ENCODE data around the gene TLE6.

TLE6 gene

GRCh38 chr19:2973229-2973628 lies 4.1 kb upstream of the TLE6 start:
- no peak overlapping the region for H3K4me3 ChIP-seq (ENCODE audit: control insufficient read depth, low read depth, low read length)
- no peak for TF ChIP-seq CTCF (IDR thresholded peaks at IDR 0.05; ENCODE audit: control insufficient read depth, insufficient read depth, low read depth, low read length, missing control alignments)
- no peak for DNase-seq (ENCODE audit: low read depth)

GRCh38 chr19:2974342-2975041 lies 2.9 kb upstream of the TLE6 start:
- no peak for DNase-seq (ENCODE audit: low read depth)
- no peak overlapping the region for H3K4me3 ChIP-seq (ENCODE audit: control insufficient read depth, low read depth, low read length)
- TF ChIP-seq CTCF (IDR thresholded peaks at IDR 0.05; ENCODE audit: control insufficient read depth, insufficient read depth, low read depth, low read length, missing control alignments), result no peak

- no peak for TF ChIP-seq CTCF (IDR thresholded peaks at IDR 0.05; ENCODE audit: control insufficient read depth, insufficient read depth, low read depth, low read length, missing control alignments)
- DNase-seq (ENCODE audit: low read depth), result no peak
- H3K4me3 ChIP-seq (ENCODE audit: control insufficient read depth, low read depth, low read length), result peak overlapping the region; percentile 49
Observed at GRCh38 chr19:2976609-2977000, 759 bp upstream of the TLE6 start.

DNA sequence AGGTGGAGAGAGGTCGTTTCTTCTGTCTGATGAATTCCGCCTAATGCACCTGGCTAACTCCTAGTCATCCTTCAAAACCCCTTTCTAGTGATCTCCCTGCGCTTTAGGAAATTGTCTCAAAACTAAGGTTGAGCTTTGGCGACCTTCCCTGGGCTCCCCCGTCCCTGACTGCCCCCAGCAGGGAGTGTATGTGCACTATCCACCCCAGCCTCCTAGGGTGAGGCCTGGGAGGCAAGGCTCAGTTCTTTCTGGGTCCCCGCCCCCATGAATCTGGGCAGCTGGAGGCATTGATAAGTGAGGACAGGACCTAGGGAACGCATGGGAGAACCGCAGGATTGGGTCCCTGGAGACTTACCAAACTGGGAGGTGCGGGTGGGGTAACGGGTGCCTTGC lies 378 bp downstream of the TLE6 start:
- no peak for TF ChIP-seq CTCF (IDR thresholded peaks at IDR 0.05; ENCODE audit: control insufficient read depth, insufficient read depth, low read depth, low read length, missing control alignments)
- no peak overlapping the region for H3K4me3 ChIP-seq (ENCODE audit: control insufficient read depth, low read depth, low read length)
- DNase-seq (ENCODE audit: low read depth), result no peak

- no peak overlapping the region for H3K4me3 ChIP-seq (ENCODE audit: control insufficient read depth, low read depth, low read length)
- no peak for DNase-seq (ENCODE audit: low read depth)
- TF ChIP-seq CTCF (IDR thresholded peaks at IDR 0.05; ENCODE audit: control insufficient read depth, insufficient read depth, low read depth, low read length, missing control alignments), result no peak
Observed at GRCh38 chr19:2978166-2978767, 903 bp downstream of the TLE6 start.

GRCh38 chr19:2978772-2979171 lies 1.4 kb downstream of the TLE6 start:
- DNase-seq (ENCODE audit: low read depth), result no peak
- no peak overlapping the region for H3K4me3 ChIP-seq (ENCODE audit: control insufficient read depth, low read depth, low read length)
- no peak for TF ChIP-seq CTCF (IDR thresholded peaks at IDR 0.05; ENCODE audit: control insufficient read depth, insufficient read depth, low read depth, low read length, missing control alignments)
